ENCODE data around the gene HELZ2.

DNA sequence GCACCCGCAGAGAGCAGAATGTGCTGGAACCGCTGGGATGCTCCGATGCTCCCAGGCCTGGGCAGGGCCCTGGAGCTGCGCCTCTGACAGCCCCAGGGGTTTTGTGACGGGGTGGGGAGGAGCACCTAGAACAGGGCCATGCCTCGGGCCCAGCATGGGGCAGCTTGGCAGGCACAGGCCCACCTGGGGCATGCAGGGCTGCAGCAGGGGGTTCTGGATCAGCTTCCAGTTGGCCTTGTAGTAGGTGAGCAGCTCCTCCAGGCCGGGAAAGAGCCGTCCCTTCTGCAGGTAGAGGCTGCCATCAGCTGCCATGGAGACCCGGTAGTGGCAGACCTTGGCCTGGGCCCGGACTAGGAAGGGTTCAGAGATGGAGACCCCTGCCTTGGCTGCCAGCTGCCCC, 30.9 kb downstream of the HELZ2 start:
- TF ChIP-seq, protein P1, sequence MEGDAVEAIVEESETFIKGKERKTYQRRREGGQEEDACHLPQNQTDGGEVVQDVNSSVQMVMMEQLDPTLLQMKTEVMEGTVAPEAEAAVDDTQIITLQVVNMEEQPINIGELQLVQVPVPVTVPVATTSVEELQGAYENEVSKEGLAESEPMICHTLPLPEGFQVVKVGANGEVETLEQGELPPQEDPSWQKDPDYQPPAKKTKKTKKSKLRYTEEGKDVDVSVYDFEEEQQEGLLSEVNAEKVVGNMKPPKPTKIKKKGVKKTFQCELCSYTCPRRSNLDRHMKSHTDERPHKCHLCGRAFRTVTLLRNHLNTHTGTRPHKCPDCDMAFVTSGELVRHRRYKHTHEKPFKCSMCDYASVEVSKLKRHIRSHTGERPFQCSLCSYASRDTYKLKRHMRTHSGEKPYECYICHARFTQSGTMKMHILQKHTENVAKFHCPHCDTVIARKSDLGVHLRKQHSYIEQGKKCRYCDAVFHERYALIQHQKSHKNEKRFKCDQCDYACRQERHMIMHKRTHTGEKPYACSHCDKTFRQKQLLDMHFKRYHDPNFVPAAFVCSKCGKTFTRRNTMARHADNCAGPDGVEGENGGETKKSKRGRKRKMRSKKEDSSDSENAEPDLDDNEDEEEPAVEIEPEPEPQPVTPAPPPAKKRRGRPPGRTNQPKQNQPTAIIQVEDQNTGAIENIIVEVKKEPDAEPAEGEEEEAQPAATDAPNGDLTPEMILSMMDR (IDR thresholded peaks at IDR 0.05): no peak
- no peak for TF ChIP-seq POLR2A (IDR thresholded peaks at IDR 0.05)
